HG03342 (cell line): ENCODE data around the gene ANAPC7.
"Not testable (repeated sequence)": the region's sequence is repeated elsewhere in the genome, so short reads cannot be mapped to it uniquely, and the experiment has no call there.

Source experiments
- ATAC-seq: cut with Tn5 transposase; IDR thresholded peaks from one replicate; pipeline ENCODE4 v1.9.1; 2021; ENCODE audit warnings: mild to moderate bottlenecking, moderate library complexity; ENCODE audit not compliant: unreplicated experiment

ANAPC7 gene

DNA sequence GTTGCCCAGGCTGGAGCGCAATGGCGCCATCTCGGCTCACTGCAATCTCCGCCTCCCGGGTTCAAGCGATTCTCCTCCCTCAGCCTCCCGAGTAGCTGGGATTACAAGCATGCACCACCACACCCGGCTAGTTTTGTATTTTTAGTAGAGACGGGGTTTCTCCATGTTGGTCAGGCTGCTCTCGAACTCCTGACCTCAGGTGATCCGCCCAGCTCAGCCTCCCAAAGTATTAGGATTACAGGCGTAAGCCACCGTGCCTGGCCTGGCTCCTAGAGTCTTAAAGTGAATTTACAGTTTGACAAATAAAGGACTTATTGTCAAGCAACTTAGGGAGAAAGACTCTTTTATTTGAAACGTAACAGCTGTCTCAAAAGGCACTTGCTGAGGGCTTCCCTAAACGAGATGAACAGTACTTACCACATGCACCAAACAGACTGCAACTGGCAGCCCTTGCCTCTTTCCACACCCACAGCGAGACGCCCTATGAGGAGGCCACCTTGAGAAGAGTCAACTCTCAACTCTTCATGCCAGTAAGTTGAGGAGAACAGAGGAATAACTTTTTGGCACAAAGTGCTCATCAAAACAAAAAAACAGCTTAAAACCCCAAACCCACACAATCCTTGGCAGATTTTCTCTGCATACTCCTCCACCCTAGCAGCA, 25.2 kb downstream of the ANAPC7 start:
- not testable (repeated sequence) for ATAC-seq

DNA sequence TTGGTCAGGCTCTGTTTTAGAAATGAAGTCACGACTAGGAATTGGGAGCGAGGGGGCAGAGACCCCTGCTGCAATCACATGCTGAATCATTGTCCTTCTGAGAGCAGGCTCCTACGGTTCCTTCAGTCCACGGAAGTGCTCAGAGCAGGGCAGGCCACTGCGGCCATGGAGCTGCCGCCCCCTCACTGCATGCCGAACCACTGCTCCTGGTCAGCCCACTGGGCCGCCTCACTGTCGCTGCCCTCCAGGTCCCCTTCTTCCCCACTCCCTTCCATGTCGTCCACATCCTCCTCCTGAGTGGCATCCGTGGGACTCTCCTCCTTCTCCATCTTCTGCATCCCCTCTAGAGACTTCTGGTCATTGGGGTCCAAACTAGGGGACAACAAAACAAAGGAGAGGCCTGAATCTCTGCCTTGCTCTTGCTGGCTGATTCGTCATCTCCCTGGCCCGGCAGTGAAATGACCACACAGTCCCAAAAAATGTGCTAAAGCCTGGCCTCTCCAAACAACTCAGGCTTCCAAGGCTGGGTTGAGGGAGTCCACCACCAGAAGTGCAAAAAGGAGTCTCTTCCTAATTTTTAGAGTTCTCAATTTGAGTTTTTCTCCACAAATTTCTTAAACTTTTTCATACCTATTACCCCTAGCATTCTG, 29.4 kb downstream of the ANAPC7 start:
- ATAC-seq, result no peak

DNA sequence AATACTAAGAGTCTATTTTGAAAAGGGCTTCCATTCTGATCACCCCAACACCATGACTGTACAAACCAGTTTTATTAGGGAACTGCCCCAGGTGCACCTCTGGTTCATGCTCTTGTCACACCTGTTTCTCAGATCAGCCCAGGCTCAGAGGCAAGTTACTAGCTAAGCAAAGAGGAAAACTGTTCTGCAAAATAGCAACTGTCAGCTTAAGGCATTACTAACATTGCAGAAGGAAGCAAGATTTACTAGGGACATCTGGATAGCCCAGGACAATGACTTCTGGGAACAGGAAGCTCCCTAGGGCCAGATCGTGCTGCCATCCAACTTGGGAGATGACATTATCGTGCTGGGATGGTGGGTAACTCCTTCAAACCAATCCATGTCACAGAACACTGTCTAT, 30.1 kb downstream of the ANAPC7 start:
- no peak for ATAC-seq

GRCh38 chr12:110373025-110373424, 30.5 kb downstream of the ANAPC7 start:
- no peak for ATAC-seq

DNA sequence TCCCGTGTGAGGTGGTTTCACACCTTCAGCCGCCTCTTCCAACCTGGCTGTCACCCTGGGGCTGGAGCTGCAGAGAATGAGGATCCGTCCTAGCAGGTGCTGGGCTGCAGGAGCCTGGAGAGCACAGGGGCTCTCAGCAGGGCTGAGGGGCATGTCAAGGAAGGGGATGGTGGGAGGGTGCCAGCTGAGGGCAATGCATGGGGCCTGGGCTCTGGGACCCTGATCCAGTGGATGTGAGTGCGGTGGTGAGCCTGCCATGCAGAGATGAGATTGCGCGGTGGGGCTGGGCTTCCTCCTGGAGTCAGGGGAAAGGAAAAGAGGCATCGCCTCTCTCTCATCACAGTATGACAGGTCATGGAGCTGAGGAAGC, 31.5 kb downstream of the ANAPC7 start:
- ATAC-seq, result no peak

GRCh38 chr12:110371408-110372055, 32.0 kb downstream of the ANAPC7 start:
- ATAC-seq, result peak; percentile 75

DNA sequence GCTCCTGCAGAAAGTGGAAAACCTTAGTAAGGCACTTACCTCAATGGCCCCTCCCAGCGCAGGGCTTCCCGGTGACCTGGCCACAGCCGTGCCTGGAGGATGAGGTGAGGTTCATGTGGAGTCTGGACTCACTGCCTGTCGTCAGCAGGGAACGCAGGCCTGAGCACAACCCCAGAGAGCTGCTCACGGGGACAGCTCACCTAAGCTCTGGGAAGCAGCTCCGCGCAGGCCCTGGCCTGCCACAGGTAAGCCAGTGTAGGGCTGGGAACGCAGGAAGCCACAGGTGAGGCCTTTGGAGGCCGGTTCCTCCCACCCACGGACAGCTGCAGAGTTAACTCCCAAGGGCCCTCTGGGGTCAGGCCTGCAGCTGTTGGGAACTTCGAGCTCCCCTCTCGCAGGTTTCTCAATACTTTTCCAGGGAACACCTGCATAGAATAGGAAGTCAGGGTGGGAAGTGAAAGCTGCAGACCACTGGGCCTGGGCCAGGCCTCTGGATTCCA, 32.7 kb downstream of the ANAPC7 start:
- no peak for ATAC-seq

GRCh38 chr12:110369992-110370391, 33.5 kb downstream of the ANAPC7 start:
- no peak for ATAC-seq

- ATAC-seq, result no peak
These were observed 36.2 kb downstream of the ANAPC7 start for GRCh38 chr12:110367181-110367864.

DNA sequence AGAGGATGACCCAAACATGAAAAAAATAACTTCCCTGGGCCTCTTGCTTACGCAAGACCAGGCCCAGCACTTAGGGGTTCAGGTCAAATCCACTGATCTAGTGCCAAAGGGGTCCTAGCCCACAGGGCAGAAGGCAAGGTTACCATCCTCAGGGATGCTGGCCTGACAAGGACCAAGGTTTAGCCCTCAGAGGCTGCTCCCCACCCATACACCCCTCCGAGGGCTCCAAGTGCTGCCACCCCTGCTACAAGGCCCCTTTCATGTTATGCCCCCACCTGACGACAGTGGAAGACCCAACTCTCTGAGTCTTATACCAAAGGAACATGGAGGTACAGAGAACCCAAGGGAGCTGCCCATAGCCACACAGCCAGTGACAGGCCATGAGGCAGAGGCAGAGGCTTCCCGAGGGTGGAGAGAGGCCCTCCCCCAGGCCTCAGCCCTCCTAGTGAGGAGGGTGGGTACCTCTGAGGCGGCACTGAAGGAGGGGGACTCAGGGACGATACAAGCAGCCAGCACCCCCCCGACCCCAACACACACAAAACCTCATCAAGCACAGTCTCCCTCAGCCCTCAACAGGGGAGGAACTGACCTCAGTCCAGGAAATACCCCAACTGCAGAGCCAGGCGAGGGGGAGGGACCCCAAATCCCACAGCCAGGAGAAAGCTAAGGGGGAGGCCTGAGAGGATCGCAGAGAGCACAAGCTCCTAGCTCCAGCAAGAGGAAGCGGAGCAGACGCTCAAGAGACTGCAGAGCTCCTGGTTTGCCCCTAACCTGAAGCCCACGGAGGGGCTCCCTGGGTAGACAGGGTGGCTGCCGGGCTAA, 37.0 kb downstream of the ANAPC7 start:
- no peak for ATAC-seq

GRCh38 chr12:110365489-110366320, 37.8 kb downstream of the ANAPC7 start:
- no peak for ATAC-seq

DNA sequence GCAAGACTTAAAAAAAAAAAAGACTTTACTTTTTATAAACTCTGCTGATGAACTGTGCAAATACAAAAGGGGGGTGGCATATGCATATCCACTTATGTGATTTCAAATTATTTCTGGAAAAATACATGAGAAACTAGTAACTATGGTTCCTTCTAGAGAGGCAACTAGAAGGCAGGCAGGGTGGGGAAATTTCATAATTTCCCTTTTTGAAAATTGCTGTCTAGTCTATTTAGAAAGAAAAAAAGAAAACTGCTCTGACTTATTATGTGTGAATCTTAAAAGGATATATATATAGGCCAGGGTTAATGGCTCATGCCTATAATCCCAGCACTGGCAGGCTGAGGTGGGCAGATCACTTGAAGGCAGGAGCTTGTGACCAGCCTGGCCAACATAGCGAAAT, 42.3 kb downstream of the ANAPC7 start:
- no peak for ATAC-seq

GRCh38 chr12:110358384-110359097, 45.0 kb downstream of the ANAPC7 start:
- ATAC-seq, result not testable (repeated sequence)

DNA sequence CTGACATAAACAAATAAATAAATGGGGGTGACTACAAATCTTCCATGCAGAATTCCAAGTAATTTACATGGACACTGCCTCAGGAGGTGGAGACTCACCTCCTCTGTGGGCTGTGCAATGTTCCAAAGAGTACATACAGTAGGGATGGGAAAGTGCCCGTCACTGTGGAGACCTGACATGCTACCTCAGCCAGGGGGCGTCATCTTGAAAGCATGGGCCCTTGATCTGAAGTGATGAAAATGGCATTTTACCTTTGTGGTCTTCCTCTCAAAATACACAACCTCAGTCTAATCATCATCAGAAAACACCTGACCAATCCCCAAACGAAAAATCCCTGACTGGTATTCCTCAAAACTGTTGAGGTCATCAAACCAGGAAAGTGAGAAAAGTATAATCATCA, 48.4 kb downstream of the ANAPC7 start:
- no peak for ATAC-seq

- ATAC-seq, result no peak
These were observed 49.2 kb downstream of the ANAPC7 start for GRCh38 chr12:110354172-110354780.

- ATAC-seq, result no peak
These were observed 50.1 kb downstream of the ANAPC7 start for GRCh38 chr12:110353211-110353965.

GRCh38 chr12:110352401-110352800, 51.1 kb downstream of the ANAPC7 start:
- ATAC-seq, result no peak

- ATAC-seq, result no peak
These were observed 52.4 kb downstream of the ANAPC7 start for GRCh38 chr12:110351119-110351518.
